MM.1S (cell line): Measurements from ENCODE around the gene JAG1.

ENCODE experiments used
- CTCF ChIP-seq: fragments of 300-600 bp; sonication (generic); IDR thresholded peaks from 2 replicates; pipeline ENCODE4 v1.5.1; 2016; ENCODE audit warnings: antibody characterized with exemption, low read length, mixed read lengths
- EZH2 ChIP-seq: fragments of 300-600 bp; sonication (generic); optimal IDR thresholded peaks from 2 replicates; pipeline ENCODE3; 2017; ENCODE audit warnings: low read depth, mild to moderate bottlenecking, antibody characterized with exemption, low read length, mixed read lengths
- EZH2phosphoT487 ChIP-seq: fragments of 300-600 bp; sonication (generic); IDR thresholded peaks from 2 replicates; pipeline ENCODE4 v1.6.1; 2018; ENCODE audit warnings: antibody characterized with exemption, low read length

- TF ChIP-seq CTCF (no peak), EZH2phosphoT487 (no peak), EZH2 (no peak)
These were observed 6.8 kb downstream of the JAG1 start for GRCh38 chr20:10667077-10667401.
